HCT116 (cell line): ENCODE data around the gene SYMPK. TPM values are rescaled to one million over a fixed set of nuclear protein-coding genes. Genes with fewer than 3 reads are reported as not detected.

ENCODE experiments used
- ATAC-seq: fragments of 200-7000 bp; cut with Tn5 transposase; 2 replicates; pipeline ENCODE4 v1.9.1; 2020; ENCODE audit warnings: mild to moderate bottlenecking, moderate library complexity
- BruUV-seq: library from RNA; stranded (reverse); fragments of 400-500 nt; replicated peaks from 2 replicates; lab custom pipeline; 2021; lab: Mats Ljungman, UMichigan
- CTCF ChIA-PET: fragments of 300-600 bp; sonication (Branson Sonifier 250); formaldehyde crosslinking; loops from one replicate; lab custom pipeline; 2021; ENCODE audit warnings: antibody characterized with exemption; lab: Charles Lee
- POLR2A ChIA-PET: fragments of 300-600, 350-600 bp; sonication (Branson Sonifier 250); formaldehyde crosslinking; loops from one replicate; lab custom pipeline; 2021; ENCODE audit warnings: antibody characterized with exemption; lab: Charles Lee
- RAD21 ChIA-PET, 2 experiments: fragments of 300-600 bp; sonication (Branson Sonifier 250); formaldehyde crosslinking; loops; one replicate each; lab custom pipeline; 2023; ENCODE audit warnings: low total read pairs in 2 of 2; ENCODE audit not compliant: uncharacterized antibody in 2 of 2, unreplicated experiment in 2 of 2, low non-redundant PET in 1 of 2; lab: Charles Lee
- DNase-seq: peaks from one replicate; pipeline ENCODE4 v3.0.0-alpha.2; 2010; ENCODE audit warnings: low read depth, low spot score
- H2AFZ ChIP-seq: fragments of 200-600 bp; shearing (Covaris generic), sonication (generic); 2 replicates; pipeline ENCODE4 v1.6.1; 2017; ENCODE audit warnings: low read depth, mixed run types, mixed read lengths, antibody characterized with exemption, low read length; ENCODE audit not compliant: poor library complexity, severe bottlenecking
- H3K27ac ChIP-seq: 2 replicates; pipeline ENCODE4 v1.5.1; 2012; ENCODE audit warnings: low read depth, low read length
- H3K27me3 ChIP-seq: fragments of 200-600 bp; sonication (generic); 2 replicates; pipeline ENCODE4 v1.6.1; 2016; ENCODE audit warnings: mixed run types, low read length, mixed read lengths; ENCODE audit not compliant: insufficient read depth
- H3K36me3 ChIP-seq, 2 experiments: fragments of 200-500 bp in 1 of 2; fragments of 200-600 bp in 1 of 2; sonication (Bioruptor generic) in 1 of 2; sonication (generic) in 1 of 2; 2 replicates each; pipeline versions ENCODE4 v1.5.1 to v1.6.1; 2014 to 2016; ENCODE audit warnings: low read length in 2 of 2, inconsistent platforms in 1 of 2, mixed read lengths in 1 of 2, mixed run types in 1 of 2; ENCODE audit not compliant: insufficient read depth in 2 of 2, control insufficient read depth in 1 of 2
- H3K4me1 ChIP-seq, 2 experiments: fragments of 200-600 bp in 1 of 2; sonication (generic) in 1 of 2; 2 replicates each; pipeline versions ENCODE4 v1.5.1 to v1.6.1; 2012 to 2017; ENCODE audit warnings: low read length in 2 of 2, inconsistent platforms in 1 of 2, mild to moderate bottlenecking in 1 of 2, mixed read lengths in 1 of 2, mixed run types in 1 of 2, moderate library complexity in 1 of 2; ENCODE audit not compliant: insufficient read depth in 2 of 2, control insufficient read depth in 1 of 2
- H3K4me2 ChIP-seq: fragments of 200-600 bp; sonication (generic); 2 replicates; pipeline ENCODE4 v1.6.1; 2017; ENCODE audit warnings: mixed run types, low read length, mixed read lengths
- H3K4me3 ChIP-seq, 2 experiments: fragments of 200-600 bp in 1 of 2; sonication (generic) in 1 of 2; replicated peaks in 1 of 2; 2 replicates each; pipeline ENCODE4 v1.5.1; 2011 to 2016; ENCODE audit warnings: low read length in 2 of 2, control low read depth in 1 of 2, low read depth in 1 of 2, mild to moderate bottlenecking in 1 of 2, mixed read lengths in 1 of 2, mixed run types in 1 of 2
- H3K79me2 ChIP-seq: fragments of 200-600 bp; sonication (generic); 2 replicates; pipeline ENCODE4 v1.6.1; 2017; ENCODE audit warnings: mild to moderate bottlenecking, mixed run types, low read length, moderate library complexity, mixed read lengths; ENCODE audit not compliant: insufficient read depth
- H3K9ac ChIP-seq: fragments of 200-600 bp; sonication (generic); 2 replicates; pipeline ENCODE4 v1.6.1; 2016; ENCODE audit warnings: low read length, mixed read lengths
- H3K9me2 ChIP-seq: fragments of 200-600 bp; sonication (generic), shearing (Covaris generic); 2 replicates; pipeline ENCODE4 v1.6.1; 2017; ENCODE audit warnings: mixed run types, mild to moderate bottlenecking, moderate library complexity; ENCODE audit not compliant: insufficient read depth
- H3K9me3 ChIP-seq, 2 experiments: fragments of 200-500 bp in 1 of 2; fragments of 200-600 bp in 1 of 2; sonication (Bioruptor generic) in 1 of 2; sonication (generic) in 1 of 2; 2 replicates each; pipeline ENCODE4 v1.6.1; 2014 to 2017; ENCODE audit warnings: low read length in 2 of 2, mixed read lengths in 2 of 2, inconsistent platforms in 1 of 2, low read depth in 1 of 2, mild to moderate bottlenecking in 1 of 2, mixed run types in 1 of 2, moderate library complexity in 1 of 2; ENCODE audit not compliant: control insufficient read depth in 1 of 2, insufficient read depth in 1 of 2
- H4K20me1 ChIP-seq: fragments of 200-600 bp; sonication (generic), shearing (Covaris generic); 2 replicates; pipeline ENCODE4 v1.6.1; 2017; ENCODE audit warnings: mixed run types, mild to moderate bottlenecking, moderate library complexity; ENCODE audit not compliant: insufficient read depth
- CBX3 ChIP-seq: IDR thresholded peaks from 2 replicates; pipeline ENCODE4 v1.6.1; 2012; ENCODE audit warnings: low read depth
- CTCF ChIP-seq, 3 experiments: fragments of 200-600 bp in 1 of 3; sonication (generic) in 1 of 3; IDR thresholded peaks in 2 of 3; conservative IDR thresholded peaks in 1 of 3; 2 replicates each; pipeline ENCODE4 v1.5.1; 2012 to 2017; ENCODE audit warnings: low read depth in 2 of 3, low read length in 2 of 3, antibody characterized with exemption in 1 of 3, borderline replicate concordance in 1 of 3, control low read depth in 1 of 3, mild to moderate bottlenecking in 1 of 3, mixed read lengths in 1 of 3, mixed run types in 1 of 3, moderate library complexity in 1 of 3; ENCODE audit not compliant: insufficient read depth in 1 of 3
- EGR1 ChIP-seq: IDR thresholded peaks from 2 replicates; pipeline ENCODE4 v1.6.1; 2012; ENCODE audit warnings: low read depth
- FOSL1 ChIP-seq: IDR thresholded peaks from 2 replicates; pipeline ENCODE4 v1.6.1; 2012; ENCODE audit warnings: low read depth
- POLR2AphosphoS5 ChIP-seq: IDR thresholded peaks from 2 replicates; pipeline ENCODE4 v1.6.1; 2011; ENCODE audit warnings: mild to moderate bottlenecking, low read depth, low read length, moderate library complexity
- RAD21 ChIP-seq: IDR thresholded peaks from 2 replicates; pipeline ENCODE4 v1.6.1; 2012; ENCODE audit warnings: low read depth, mild to moderate bottlenecking
- SIN3A ChIP-seq: IDR thresholded peaks from 2 replicates; pipeline ENCODE4 v1.6.1; 2012; ENCODE audit warnings: low read depth
- SP1 ChIP-seq: IDR thresholded peaks from 2 replicates; pipeline ENCODE4 v1.6.1; 2012; ENCODE audit warnings: low read depth
- TCF7L2 ChIP-seq: IDR thresholded peaks from 2 replicates; pipeline ENCODE4 v1.7.0; 2011; ENCODE audit warnings: borderline replicate concordance, inconsistent platforms; ENCODE audit not compliant: insufficient read depth, insufficient read length; ENCODE audit errors: extremely low read depth
- YY1 ChIP-seq: IDR thresholded peaks from 2 replicates; pipeline ENCODE4 v1.6.1; 2011; ENCODE audit warnings: low read length, low read depth, moderate library complexity, mild to moderate bottlenecking; ENCODE audit not compliant: insufficient replicate concordance; ENCODE audit errors: extremely low read depth
- ZBTB33 ChIP-seq: IDR thresholded peaks from 2 replicates; pipeline ENCODE4 v1.6.1; 2011; ENCODE audit warnings: mild to moderate bottlenecking, low read length, moderate library complexity; ENCODE audit not compliant: insufficient replicate concordance; ENCODE audit errors: extremely low read depth
- intact Hi-C: fragments of 100-400 bp; cut with micrococcal nuclease; formaldehyde crosslinking; loops from 2 replicates; pipeline ENCODE4 v1.10.0; 2022
- total RNA-seq: library from RNA; stranded (reverse); gene quantifications from one replicate; pipeline ENCODE4 v1.2.1, GENCODE V29; 2021; ENCODE audit not compliant: unreplicated experiment
- TF ChIP-seq, protein P1 (sequence below): IDR thresholded peaks from 2 replicates; pipeline ENCODE4 v1.6.1; 2012

SYMPK gene
- total RNA-seq, 1 experiment from 2014 or later, result 117 TPM

GRCh38 chr19:45863840-45864628 is 1.1 kb upstream of the SYMPK start, which contains the start of gene FOXA3:
Gene FOXA3 (plus strand): TSS chr19:45864326. CDS start chr19:45864457, 131 bp downstream.
- no TSS peak for BruUV-seq
- ChIA-PET RAD21 (interaction anchor here (0.6 to 1.3 kb wide), 6 partner anchors 17 to 90 kb away, joined by 4 to 6 read pairs (median 4); partner anchors contain the start of gene IRF2BP1 (in 1 of the 2)), CTCF (interaction anchor here (0.5 to 3.6 kb wide), 18 partner anchors 12 to 214 kb away, joined by 3 to 45 read pairs (median 5); partner anchors contain the start of genes IGFL4, IRF2BP1, MYPOP and SIX5)
- Histone ChIP-seq H3K4me3 (peak within 1 kb of the TSS; percentile 91 to 93), H3K27me3 (no peaks in the 10 kb centered on the region), H3K4me1 (peaks cover 11 to 35% of the 10 kb centered on the region in 2 experiments), H3K36me3 (peaks cover 9 to 10% of the 10 kb centered on the region in 2 experiments; a peak in 3 of 4 replicates), H3K9me3 (no peaks in the 10 kb centered on the region), H4K20me1 (no peaks in the 10 kb centered on the region), H3K9ac (peak within 1 kb of the TSS; percentile 66), H2AFZ (peak within 1 kb of the TSS; percentile 29), H3K4me2 (peak within 1 kb of the TSS; percentile 81), H3K27ac (peak within 1 kb of the TSS; percentile 61), H3K79me2 (peaks cover 39% of the 10 kb centered on the region), H3K9me2 (no peaks in the 10 kb centered on the region)
- no peak for DNase-seq
- peak; percentile 65 for ATAC-seq
- intact Hi-C loops, result loop anchor here (1.0 kb wide), 2 partner anchors 19 to 22 kb away; partner anchors contain the start of gene IRF2BP1
- TF ChIP-seq SIN3A (no peak), SP1 (no peak), CBX3 (no peak), ZBTB33 (no peak), CTCF (IDR thresholded peaks at IDR 0.05 in 2 of 3, conservative IDR thresholded peaks at IDR 0.05 in 1 of 3; ENCODE audit: borderline replicate concordance in 1 of 3, insufficient read depth in 1 of 3, low read depth in 2 of 3, low read length in 2 of 3) (peak; percentile 70 to 92 (median 75)), FOSL1 (no peak), EGR1 (peak; percentile 84), TCF7L2 (no peak), YY1 (peak; percentile 68), RAD21 (peak; percentile 84), POLR2AphosphoS5 (peak; percentile 68)
- TF ChIP-seq, protein P1, sequence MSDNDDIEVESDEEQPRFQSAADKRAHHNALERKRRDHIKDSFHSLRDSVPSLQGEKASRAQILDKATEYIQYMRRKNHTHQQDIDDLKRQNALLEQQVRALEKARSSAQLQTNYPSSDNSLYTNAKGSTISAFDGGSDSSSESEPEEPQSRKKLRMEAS, result no peak
- TF ChIP-seq, all 23 proteins: peak for 5
- POLR2A ChIA-PET, result interaction anchor here (0.6 to 2.9 kb wide), 15 partner anchors 9 to 155 kb away, joined by 3 to 24 read pairs (median 3); partner anchors contain the start of genes CCDC61, IRF2BP1, MYPOP and NANOS2
